Right atrium auricular region (tissue), 2 donors: Measurements from ENCODE around the gene RHOB. TPM values are rescaled to one million over a fixed set of nuclear protein-coding genes. Genes with fewer than 3 reads are reported as not detected.
A peak's percentile ranks its signal among the peaks of the same experiment; 100 is the strongest.

ENCODE experiments used
- DNase-seq: peaks from one replicate; pipeline ENCODE4 v3.0.0-alpha.2; 2019; ENCODE audit warnings: low spot score
- H3K27ac ChIP-seq, 2 donors: fragments of 200-600 bp; sonication (generic); 1 replicate in 1 of 2; 2 replicates in 1 of 2; pipeline ENCODE4 v1.5.1; 2016 to 2019
- H3K27me3 ChIP-seq, 2 donors: fragments of 200-600 bp; sonication (generic); one replicate each; pipeline versions ENCODE4 v1.5.1 to v1.6.0; 2017 to 2019
- H3K36me3 ChIP-seq: fragments of 200-600 bp; sonication (generic); one replicate; pipeline ENCODE4 v1.5.1; 2016
- H3K4me1 ChIP-seq, 2 donors: fragments of 200-600 bp; sonication (generic); one replicate each; pipeline versions ENCODE4 v1.5.1 to v1.6.0; 2017 to 2019
- H3K4me3 ChIP-seq, 2 donors: fragments of 200-600 bp; sonication (generic); 1 replicate in 1 of 2; 2 replicates in 1 of 2; pipeline ENCODE4 v1.5.1; 2017 to 2019; ENCODE audit warnings: mild to moderate bottlenecking in 1 of 2, moderate library complexity in 1 of 2
- H3K9me3 ChIP-seq, 2 donors: fragments of 200-600 bp; sonication (generic); one replicate each; pipeline ENCODE4 v1.5.1; 2019
- total RNA-seq, 2 donors: library from RNA; depleted of rRNA; stranded (reverse); fragments of >200 nt; gene quantifications; one replicate each; pipeline ENCODE4 v1.1.0, GENCODE V29; 2016
- TF ChIP-seq, protein P1 (sequence below), 2 donors: fragments of 200-600 bp; sonication (generic); IDR thresholded peaks; one replicate each; pipeline ENCODE4 v1.5.1; 2019; ENCODE audit warnings: antibody characterized with exemption in 2 of 2

The RHOB gene
- total RNA-seq, 2 donors from 2014 or later: 471 to 664 TPM

DNA sequence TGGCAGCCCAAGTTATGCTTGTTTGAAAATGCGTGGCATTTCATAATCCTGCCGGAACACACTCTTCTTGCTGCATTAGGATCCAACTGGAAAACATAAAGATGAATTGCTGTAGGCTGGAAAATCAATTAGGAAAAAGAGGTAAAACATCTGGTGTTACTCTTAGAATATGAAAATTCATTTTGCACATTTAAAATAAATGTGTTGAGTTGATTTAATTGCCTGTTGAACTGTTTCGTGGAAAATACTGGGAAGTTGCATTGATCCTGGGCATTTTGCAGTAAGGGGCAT is 4.1 kb downstream of the RHOB start:
- TF ChIP-seq, protein P1, sequence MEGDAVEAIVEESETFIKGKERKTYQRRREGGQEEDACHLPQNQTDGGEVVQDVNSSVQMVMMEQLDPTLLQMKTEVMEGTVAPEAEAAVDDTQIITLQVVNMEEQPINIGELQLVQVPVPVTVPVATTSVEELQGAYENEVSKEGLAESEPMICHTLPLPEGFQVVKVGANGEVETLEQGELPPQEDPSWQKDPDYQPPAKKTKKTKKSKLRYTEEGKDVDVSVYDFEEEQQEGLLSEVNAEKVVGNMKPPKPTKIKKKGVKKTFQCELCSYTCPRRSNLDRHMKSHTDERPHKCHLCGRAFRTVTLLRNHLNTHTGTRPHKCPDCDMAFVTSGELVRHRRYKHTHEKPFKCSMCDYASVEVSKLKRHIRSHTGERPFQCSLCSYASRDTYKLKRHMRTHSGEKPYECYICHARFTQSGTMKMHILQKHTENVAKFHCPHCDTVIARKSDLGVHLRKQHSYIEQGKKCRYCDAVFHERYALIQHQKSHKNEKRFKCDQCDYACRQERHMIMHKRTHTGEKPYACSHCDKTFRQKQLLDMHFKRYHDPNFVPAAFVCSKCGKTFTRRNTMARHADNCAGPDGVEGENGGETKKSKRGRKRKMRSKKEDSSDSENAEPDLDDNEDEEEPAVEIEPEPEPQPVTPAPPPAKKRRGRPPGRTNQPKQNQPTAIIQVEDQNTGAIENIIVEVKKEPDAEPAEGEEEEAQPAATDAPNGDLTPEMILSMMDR (IDR thresholded peaks at IDR 0.05): peak in 1 of 2 donors; percentile 6
- no peaks in the 10 kb centered on the region for H3K9me3 ChIP-seq
- H3K27ac ChIP-seq: peak overlapping the region; percentile 99
- peak overlapping the region; percentile 92 to 95 for H3K4me3 ChIP-seq
- H3K27me3 ChIP-seq: no peaks in the 10 kb centered on the region
- peaks cover 29% of the 10 kb centered on the region for H3K36me3 ChIP-seq
- peaks cover 0 to 30% of the 10 kb centered on the region in 2 donors for H3K4me1 ChIP-seq
- DNase-seq: no peak

DNA sequence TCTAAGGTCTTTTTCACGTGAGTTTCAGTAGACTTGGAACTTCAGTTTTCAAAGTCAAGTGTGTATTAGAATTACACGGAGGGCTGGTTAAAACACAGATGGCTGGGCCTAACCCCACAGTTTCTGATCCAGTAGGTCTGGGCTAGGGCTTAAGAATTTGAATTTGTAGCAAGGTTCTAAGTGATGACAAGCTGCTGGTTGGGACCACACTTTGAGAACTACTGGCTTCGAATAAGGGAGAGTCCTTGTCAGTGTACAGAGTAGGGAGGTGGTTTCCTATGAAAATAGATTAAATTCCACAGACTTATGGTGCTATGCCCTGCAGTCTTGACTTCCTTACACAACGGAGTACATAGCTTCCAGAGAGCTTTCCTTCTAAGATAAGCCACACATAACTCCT is 4.5 kb downstream of the RHOB start:
- no peaks in the 10 kb centered on the region for H3K27me3 ChIP-seq
- H3K36me3 ChIP-seq: peaks cover 29% of the 10 kb centered on the region
- peak; percentile 58 for DNase-seq
- H3K4me1 ChIP-seq: peaks cover 0 to 30% of the 10 kb centered on the region in 2 donors
- TF ChIP-seq, protein P1 (IDR thresholded peaks at IDR 0.05): no peak
- peak overlapping the region in 1 of 2 donors; percentile 95 for H3K4me3 ChIP-seq
- H3K27ac ChIP-seq: peak overlapping the region; percentile 99
- H3K9me3 ChIP-seq: no peaks in the 10 kb centered on the region

DNA sequence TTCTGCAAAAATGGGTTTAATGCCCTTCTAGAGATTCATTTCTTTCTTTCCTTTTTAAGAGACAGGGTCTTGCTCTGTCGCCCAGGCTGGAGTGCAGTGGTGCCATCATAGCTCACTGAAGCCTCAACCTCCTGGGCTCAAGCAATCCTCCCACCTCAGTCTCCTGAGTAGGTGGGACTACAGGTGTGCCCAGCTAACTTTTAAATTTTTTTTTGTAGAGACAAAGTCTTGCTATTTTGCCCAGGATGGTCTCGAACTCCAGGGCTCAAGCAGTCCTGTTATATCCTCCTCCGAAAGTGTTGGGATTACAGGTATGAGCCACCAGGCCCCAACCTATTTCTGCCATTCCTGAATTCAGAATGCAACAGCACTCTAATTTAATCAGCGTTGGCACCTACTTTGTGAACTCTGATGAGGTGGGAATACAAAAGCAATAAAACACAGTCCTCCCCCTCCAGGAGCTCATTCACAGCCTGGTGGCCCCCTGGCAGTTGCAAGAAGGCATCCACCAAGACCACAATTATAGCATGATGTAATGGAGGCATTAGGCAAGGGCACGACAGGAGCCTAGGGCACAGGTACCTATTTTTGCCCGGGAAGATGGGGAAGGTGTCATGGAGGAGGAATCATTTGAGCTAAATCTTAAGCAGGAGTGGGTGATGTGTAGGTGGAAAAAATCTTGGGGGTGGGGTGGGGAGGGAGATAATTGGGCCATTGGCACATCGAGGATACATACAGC is 5.1 kb downstream of the RHOB start:
- Histone ChIP-seq H3K36me3 (peaks cover 29% of the 10 kb centered on the region), H3K4me3 (peak overlapping the region in 1 of 2 donors; percentile 95), H3K27ac (peak overlapping the region; percentile 99), H3K4me1 (peaks cover 0 to 30% of the 10 kb centered on the region in 2 donors), H3K27me3 (no peaks in the 10 kb centered on the region), H3K9me3 (no peaks in the 10 kb centered on the region)
- TF ChIP-seq, protein P1 (IDR thresholded peaks at IDR 0.05): no peak
- peak; percentile 59 for DNase-seq

DNA sequence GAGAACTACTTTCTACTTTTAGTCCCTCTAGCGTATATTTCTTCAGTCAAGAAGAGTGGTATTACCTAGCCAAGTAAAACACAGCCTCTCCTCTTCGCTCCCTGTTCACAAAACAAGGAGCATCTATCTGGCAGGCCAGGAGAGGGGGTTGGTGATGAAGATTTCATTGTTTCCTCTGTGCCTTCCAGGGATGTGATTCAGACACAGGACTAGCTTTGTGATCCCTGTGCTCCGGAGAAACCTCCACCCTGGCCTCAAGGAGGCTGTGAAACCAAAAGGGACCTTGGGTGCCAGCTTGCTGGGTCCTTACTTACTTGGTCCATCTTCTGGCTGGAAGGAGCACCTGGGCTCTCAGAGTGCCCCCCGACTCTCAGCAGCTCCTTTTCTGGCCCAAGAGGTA is 5.7 kb downstream of the RHOB start:
- Histone ChIP-seq H3K4me3 (no peak overlapping the region), H3K9me3 (no peaks in the 10 kb centered on the region), H3K4me1 (peaks cover 0 to 30% of the 10 kb centered on the region in 2 donors), H3K27me3 (no peaks in the 10 kb centered on the region), H3K27ac (peak overlapping the region; percentile 99), H3K36me3 (peaks cover 26% of the 10 kb centered on the region)
- TF ChIP-seq, protein P1 (IDR thresholded peaks at IDR 0.05): peak in 1 of 2 donors; percentile 21
- DNase-seq: peak; percentile 72

DNA sequence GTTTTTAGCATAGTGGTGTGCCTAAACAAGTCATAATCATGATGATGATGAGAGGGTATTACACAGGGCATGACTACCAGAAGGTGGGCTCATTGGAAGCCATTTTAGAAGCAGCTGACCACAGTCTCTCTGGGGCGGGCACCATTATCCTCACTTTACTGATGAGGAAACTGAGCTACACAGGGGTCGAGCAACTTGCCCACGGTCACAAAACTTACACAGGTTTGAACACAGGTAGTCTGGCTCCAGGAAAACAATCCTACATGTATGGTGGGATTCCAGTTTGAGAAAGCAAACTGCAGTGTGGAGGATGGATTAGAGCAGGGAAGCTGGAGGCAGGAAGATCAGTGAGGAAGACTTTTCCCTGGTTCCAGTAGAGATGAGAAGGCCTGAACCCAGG is 6.2 kb downstream of the RHOB start:
- Histone ChIP-seq H3K9me3 (no peaks in the 10 kb centered on the region), H3K27ac (peak overlapping the region; percentile 99), H3K4me1 (peaks cover 0 to 30% of the 10 kb centered on the region in 2 donors), H3K36me3 (peaks cover 20% of the 10 kb centered on the region), H3K27me3 (no peaks in the 10 kb centered on the region), H3K4me3 (no peak overlapping the region)
- TF ChIP-seq, protein P1 (IDR thresholded peaks at IDR 0.05): no peak
- DNase-seq: peak; percentile 58
